K562 (cell line): ENCODE measurements around the gene COPA. TPM values are rescaled to one million over a fixed set of nuclear protein-coding genes. Genes with fewer than 3 reads are reported as not detected.

Experiments
- ATAC-seq: fragments of 200-7000 bp; cut with Tn5 transposase; 3 replicates; pipeline ENCODE4 v1.9.1; 2020; ENCODE audit warnings: moderate library complexity
- BruUV-seq: library from RNA; stranded (reverse); fragments of 400-500 nt; replicated peaks from 2 replicates; lab custom pipeline; 2021; lab: Mats Ljungman, UMichigan
- CTCF ChIA-PET: fragments of 300-600 bp; formaldehyde crosslinking; extraction: SDS; loops from one replicate; lab custom pipeline; 2021; ENCODE audit warnings: low intra/inter-chr PET ratio; lab: Yijun Ruan, JAX
- POLR2A ChIA-PET: fragments of 300-600, 350-650 bp; sonication (Branson Sonifier 250); formaldehyde crosslinking; extraction: SDS; loops from one replicate; lab custom pipeline; 2021; ENCODE audit warnings: antibody characterized with exemption, inconsistent platforms; lab: Yijun Ruan, JAX
- DNase-seq, 4 experiments: peaks; one replicate each; pipeline versions ENCODE4 v3.0.0 to v3.0.0-alpha.2; 2011 to 2018; ENCODE audit warnings: low spot score in 3 of 4, mixed read lengths in 3 of 4; ENCODE audit errors: extremely low read depth in 1 of 4
- FAIRE-seq: peaks from 2 replicates; lab custom pipeline; 2011; peaks lifted over from hg19 to GRCh38; lab: Jason Lieb, UNC
- H2AFZ ChIP-seq: 2 replicates; pipeline ENCODE4 v1.6.0; 2011; ENCODE audit warnings: low read depth, low read length, control low read depth, inconsistent platforms
- H3K27ac ChIP-seq: fragments of 200-600 bp; 3 replicates; pipeline ENCODE4 v1.8.0; 2011; ENCODE audit warnings: low read depth, mild to moderate bottlenecking, control low read depth, inconsistent platforms, low read length, moderate library complexity, mixed read lengths; ENCODE audit errors: extremely low read depth
- H3K27me3 ChIP-seq, 2 experiments: fragments of 300-600 bp in 1 of 2; 2 replicates in 1 of 2; 3 replicates in 1 of 2; pipeline versions ENCODE4 v1.6.0 to v1.8.0; 2011; ENCODE audit warnings: inconsistent platforms in 2 of 2, low read length in 2 of 2, mild to moderate bottlenecking in 1 of 2, mixed read lengths in 1 of 2, moderate library complexity in 1 of 2; ENCODE audit not compliant: control insufficient read depth in 2 of 2, insufficient read depth in 2 of 2
- H3K36me3 ChIP-seq: fragments of 300-600 bp; 3 replicates; pipeline ENCODE4 v1.8.0; 2011; ENCODE audit warnings: mild to moderate bottlenecking, low read length, inconsistent platforms; ENCODE audit not compliant: control insufficient read depth, insufficient read depth
- H3K4me1 ChIP-seq, 2 experiments: fragments of 200-600 bp in 1 of 2; replicated peaks in 1 of 2; 2 replicates in 1 of 2; 3 replicates in 1 of 2; pipeline versions ENCODE4 v1.5.1 to v1.8.0; 2011; ENCODE audit warnings: inconsistent platforms in 2 of 2, low read length in 2 of 2, mild to moderate bottlenecking in 1 of 2, mixed read lengths in 1 of 2, moderate library complexity in 1 of 2; ENCODE audit not compliant: control insufficient read depth in 2 of 2, insufficient read depth in 2 of 2
- H3K4me2 ChIP-seq: 2 replicates; pipeline ENCODE4 v1.6.1; 2011; ENCODE audit warnings: low read length, control low read depth, inconsistent platforms, mixed read lengths; ENCODE audit not compliant: insufficient read depth
- H3K4me3 ChIP-seq: fragments of 200-600 bp; sonication (generic), shearing (Covaris generic); 2 replicates; pipeline ENCODE4 v1.5.1; 2016; ENCODE audit warnings: control low read depth, inconsistent platforms
- H3K79me2 ChIP-seq: fragments of 200-600 bp; 3 replicates; pipeline ENCODE4 v1.8.0; 2011; ENCODE audit warnings: low read length, inconsistent platforms; ENCODE audit not compliant: control insufficient read depth, insufficient read depth
- H3K9ac ChIP-seq, 2 experiments: 2 replicates each; pipeline versions ENCODE4 v1.6.0 to v1.6.1; 2011; ENCODE audit warnings: low read depth in 2 of 2, low read length in 2 of 2, control low read depth in 1 of 2, inconsistent platforms in 1 of 2, mild to moderate bottlenecking in 1 of 2, mixed read lengths in 1 of 2; ENCODE audit not compliant: insufficient read depth in 1 of 2
- H3K9me1 ChIP-seq: one replicate; pipeline ENCODE4 v1.6.0; 2011; ENCODE audit warnings: inconsistent platforms, mild to moderate bottlenecking, low read length, moderate library complexity; ENCODE audit not compliant: control insufficient read depth, insufficient read depth
- H3K9me3 ChIP-seq: replicated peaks from 2 replicates; pipeline ENCODE4 v1.5.1; 2011; ENCODE audit warnings: low read depth, low read length, inconsistent platforms; ENCODE audit not compliant: control insufficient read depth, insufficient read depth
- H4K20me1 ChIP-seq: replicated peaks from 2 replicates; pipeline ENCODE4 v1.6.1; 2011; ENCODE audit warnings: low read length, inconsistent platforms, mixed read lengths; ENCODE audit not compliant: control insufficient read depth, insufficient read depth
- CBX8 ChIP-seq: fragments of 200-600 bp; sonication (generic); IDR thresholded peaks from 2 replicates; pipeline ENCODE4 v1.6.1; 2012; ENCODE audit warnings: borderline replicate concordance, mixed run types, low read depth, mild to moderate bottlenecking, moderate library complexity, mixed read lengths, low read length, control low read depth, inconsistent platforms; ENCODE audit not compliant: poor library complexity, severe bottlenecking; ENCODE audit errors: extremely low read depth
- CREM ChIP-seq: IDR thresholded peaks from 2 replicates; pipeline ENCODE4 v1.6.1; 2014; ENCODE audit warnings: antibody characterized with exemption, low read depth
- ERF ChIP-seq: fragments of 450-650 bp; formaldehyde crosslinking; IDR thresholded peaks from 2 replicates; pipeline ENCODE4 v1.4.0; 2020; ENCODE audit warnings: mild to moderate bottlenecking, mixed read lengths
- FOXA1 ChIP-seq: fragments of 450-650 bp; IDR thresholded peaks from 2 replicates; pipeline ENCODE4 v1.6.1; 2016; ENCODE audit warnings: mild to moderate bottlenecking, borderline replicate concordance
- MEF2A ChIP-seq: IDR thresholded peaks from 2 replicates; pipeline ENCODE4 v1.6.1; 2011; ENCODE audit warnings: low read depth, mild to moderate bottlenecking, low read length, moderate library complexity; ENCODE audit not compliant: control insufficient read depth
- NFXL1 ChIP-seq: fragments of 450-650 bp; formaldehyde crosslinking; IDR thresholded peaks from 2 replicates; pipeline ENCODE4 v1.4.0; 2021; ENCODE audit warnings: mild to moderate bottlenecking
- PHF20 ChIP-seq: fragments of 450-650 bp; IDR thresholded peaks from 2 replicates; pipeline ENCODE4 v1.6.1; 2018; ENCODE audit not compliant: partially characterized antibody
- RAD51 ChIP-seq: fragments of 450-650 bp; IDR thresholded peaks from 2 replicates; pipeline ENCODE4 v1.7.1; 2016; ENCODE audit warnings: low read depth, mild to moderate bottlenecking, borderline replicate concordance
- RBM15 ChIP-seq: fragments of 200-400 bp; formaldehyde crosslinking; IDR thresholded peaks from 2 replicates; pipeline ENCODE4 v1.6.1; 2018; ENCODE audit warnings: mild to moderate bottlenecking, low read length, moderate library complexity; ENCODE audit not compliant: insufficient read depth
- RCOR1 ChIP-seq, 2 experiments: IDR thresholded peaks; 2 replicates each; pipeline ENCODE4 v1.6.1; 2012; ENCODE audit warnings: low read depth in 2 of 2, low read length in 2 of 2, borderline replicate concordance in 1 of 2, improper control_type of control experiment in 1 of 2
- SP2 ChIP-seq: IDR thresholded peaks from 2 replicates; pipeline ENCODE4 v1.6.1; 2011; ENCODE audit warnings: mild to moderate bottlenecking, low read depth, low read length, moderate library complexity; ENCODE audit not compliant: poor library complexity, severe bottlenecking; ENCODE audit errors: extremely low read depth
- SPI1 ChIP-seq: IDR thresholded peaks from 2 replicates; pipeline ENCODE4 v1.6.1; 2011; ENCODE audit warnings: low read depth, low read length, control low read depth, borderline replicate concordance
- TBL1XR1 ChIP-seq, 2 experiments: IDR thresholded peaks; 2 replicates each; pipeline ENCODE4 v1.6.1; 2012; ENCODE audit warnings: improper control_type of control experiment in 2 of 2, low read length in 2 of 2, mild to moderate bottlenecking in 1 of 2
- WHSC1 ChIP-seq: IDR thresholded peaks from one replicate; pipeline ENCODE4 v1.6.1; 2012; ENCODE audit warnings: low read length, control low read depth, inconsistent platforms
- ZNF146 ChIP-seq: IDR thresholded peaks from one replicate; pipeline ENCODE4 v1.6.1; 2018; ENCODE audit warnings: missing compliant biosample characterization; ENCODE audit not compliant: unreplicated experiment
- ZNF232 ChIP-seq: sonication (generic); formaldehyde crosslinking; IDR thresholded peaks from 2 replicates; pipeline ENCODE4 v1.8.0; 2022; ENCODE audit warnings: mild to moderate bottlenecking, missing genetic modification reagents
- ZNF696 ChIP-seq: fragments of 250-450 bp; sonication (Bioruptor Pico); conservative IDR thresholded peaks from 2 replicates; pipeline ENCODE4 v1.4.0; 2020; ENCODE audit warnings: mild to moderate bottlenecking, moderate library complexity
- ZNF780A ChIP-seq: fragments of 250-450 bp; sonication (Bioruptor Pico); IDR thresholded peaks from 2 replicates; pipeline ENCODE4 v1.5.0; 2021; ENCODE audit warnings: mild to moderate bottlenecking
- in situ Hi-C: fragments of 300-500 bp; cut with MboI; formaldehyde crosslinking; loops from 4 replicates; pipeline ENCODE4 v1.15.0; 2018; ENCODE audit warnings: inconsistent platforms, mixed read lengths
- intact Hi-C: fragments of 100-400 bp; cut with micrococcal nuclease; formaldehyde crosslinking; loops from 2 replicates; pipeline ENCODE4 v1.14.2; 2022
- polyA plus RNA-seq, 8 experiments: library from polyadenylated mRNA; depleted of rRNA in 4 of 8; stranded (reverse) in 5 of 8; unstranded in 3 of 8; fragments of >200 nt; fragmentation: Nextera tagmentation in 2 of 8; fragmentation: Illumina TruSeq in 1 of 8; extraction: Ambion mirVana in 2 of 8; extraction: Trizol in 1 of 8; gene quantifications; 2 replicates each; pipeline versions ENCODE4 v1.2.1 to v1.2.3, GENCODE V29; 2011 to 2014; ENCODE audit warnings: inconsistent platforms in 1 of 8, missing spikeins in 1 of 8
- total RNA-seq, 7 experiments: library from RNA; depleted of rRNA in 6 of 7; stranded (reverse); fragments of >200 nt in 6 of 7; fragmentation: Illumina TruSeq in 2 of 7; extraction: Trizol in 2 of 7; gene quantifications; 2 replicates each; pipeline versions ENCODE4 v1.2.1 to v1.2.3, GENCODE V29; 2011 to 2021; ENCODE audit warnings: low replicate concordance in 1 of 7
- TF ChIP-seq, protein P1 (sequence below): IDR thresholded peaks from 2 replicates; pipeline ENCODE4 v1.6.1; 2014; ENCODE audit warnings: antibody characterized with exemption
- TF ChIP-seq, protein P2 (sequence below): fragments of 450-650 bp; formaldehyde crosslinking; IDR thresholded peaks from 2 replicates; pipeline ENCODE4 v1.4.0; 2020; ENCODE audit warnings: mild to moderate bottlenecking, moderate library complexity

The COPA gene
- total and polyA plus RNA-seq, 9 of the 15 experiments (the other 6 are each of a cell fraction or from before 2014, with no cell fraction given), result 49.8 to 222 (median 110) TPM

DNA sequence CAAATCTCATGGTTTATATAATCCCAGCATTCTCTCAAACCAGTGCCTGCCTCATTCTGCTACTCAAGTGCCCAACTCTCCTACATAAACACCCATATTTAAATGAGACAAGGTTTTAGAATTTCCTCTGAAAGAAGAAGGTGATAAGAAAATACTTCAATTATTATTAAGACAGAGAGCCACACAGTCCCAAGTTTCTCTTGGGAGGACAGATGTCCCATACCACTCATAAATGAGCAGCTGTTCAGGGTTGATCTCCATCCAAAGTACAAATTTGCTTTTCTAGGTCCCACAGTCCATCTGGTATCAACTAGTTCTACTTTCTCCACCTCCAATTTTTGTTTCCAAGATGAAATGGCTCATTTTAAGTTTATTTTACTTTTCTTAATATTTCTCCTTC lies 92.0 kb downstream of the COPA start:
- H3K4me1 ChIP-seq, result no peaks in the 10 kb centered on the region
- H3K27me3 ChIP-seq, result no peaks in the 10 kb centered on the region
- no peaks in the 10 kb centered on the region for H3K9me1 ChIP-seq
- H3K79me2 ChIP-seq, result peaks cover 51% of the 10 kb centered on the region
- H4K20me1 ChIP-seq, result no peaks in the 10 kb centered on the region
- no TSS peak for BruUV-seq
- H3K9ac ChIP-seq, result no peak overlapping the region
- H3K27ac ChIP-seq, result no peak overlapping the region
- H2AFZ ChIP-seq, result no peak overlapping the region
- H3K4me3 ChIP-seq, result no peak overlapping the region
- no peak overlapping the region for H3K4me2 ChIP-seq
- CTCF ChIA-PET, result interaction anchor here (2.1 kb wide), 1 partner anchor 151 kb away, joined by 11 read pairs; the partner anchor contains the start of gene IGSF8
- TF ChIP-seq ERF (CRISPR knock-in tag) (no peak), ZNF232 (no peak), ZNF696 (CRISPR knock-in tag) (no peak), WHSC1 (no peak), PHF20 (no peak), ZNF780A (CRISPR knock-in tag) (no peak), SP2 (no peak), ZNF146 (CRISPR knock-in tag) (no peak), SPI1 (no peak), RAD51 (no peak), MEF2A (no peak), FOXA1 (no peak), NFXL1 (CRISPR knock-in tag) (no peak), RBM15 (no peak), RCOR1 (IDR thresholded peaks at IDR 0.05; ENCODE audit: borderline replicate concordance in 1 of 2, low read depth in 2 of 2, low read length in 2 of 2) (no peak), CREM (no peak), TBL1XR1 (IDR thresholded peaks at IDR 0.05; ENCODE audit: low read length in 2 of 2) (no peak), CBX8 (no peak)
- TF ChIP-seq, protein P1, sequence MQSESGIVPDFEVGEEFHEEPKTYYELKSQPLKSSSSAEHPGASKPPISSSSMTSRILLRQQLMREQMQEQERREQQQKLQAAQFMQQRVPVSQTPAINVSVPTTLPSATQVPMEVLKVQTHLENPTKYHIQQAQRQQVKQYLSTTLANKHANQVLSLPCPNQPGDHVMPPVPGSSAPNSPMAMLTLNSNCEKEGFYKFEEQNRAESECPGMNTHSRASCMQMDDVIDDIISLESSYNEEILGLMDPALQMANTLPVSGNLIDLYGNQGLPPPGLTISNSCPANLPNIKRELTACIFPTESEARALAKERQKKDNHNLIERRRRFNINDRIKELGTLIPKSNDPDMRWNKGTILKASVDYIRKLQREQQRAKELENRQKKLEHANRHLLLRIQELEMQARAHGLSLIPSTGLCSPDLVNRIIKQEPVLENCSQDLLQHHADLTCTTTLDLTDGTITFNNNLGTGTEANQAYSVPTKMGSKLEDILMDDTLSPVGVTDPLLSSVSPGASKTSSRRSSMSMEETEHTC, result no peak
- TF ChIP-seq, protein P2, sequence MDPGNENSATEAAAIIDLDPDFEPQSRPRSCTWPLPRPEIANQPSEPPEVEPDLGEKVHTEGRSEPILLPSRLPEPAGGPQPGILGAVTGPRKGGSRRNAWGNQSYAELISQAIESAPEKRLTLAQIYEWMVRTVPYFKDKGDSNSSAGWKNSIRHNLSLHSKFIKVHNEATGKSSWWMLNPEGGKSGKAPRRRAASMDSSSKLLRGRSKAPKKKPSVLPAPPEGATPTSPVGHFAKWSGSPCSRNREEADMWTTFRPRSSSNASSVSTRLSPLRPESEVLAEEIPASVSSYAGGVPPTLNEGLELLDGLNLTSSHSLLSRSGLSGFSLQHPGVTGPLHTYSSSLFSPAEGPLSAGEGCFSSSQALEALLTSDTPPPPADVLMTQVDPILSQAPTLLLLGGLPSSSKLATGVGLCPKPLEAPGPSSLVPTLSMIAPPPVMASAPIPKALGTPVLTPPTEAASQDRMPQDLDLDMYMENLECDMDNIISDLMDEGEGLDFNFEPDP (CRISPR knock-in tag), result no peak
- FAIRE-seq, result no peak
- no peak for ATAC-seq
- intact Hi-C loops (no loop called here), in situ Hi-C loops (no loop called here)
- peaks cover 27% of the 10 kb centered on the region for H3K36me3 ChIP-seq
- POLR2A ChIA-PET, result interaction anchor here (0.5 to 4.3 kb wide), 6 partner anchors 10 to 115 kb away, joined by 3 to 31 read pairs (median 3); partner anchors contain the start of gene DCAF8
- DNase-seq, result no peak
- H3K9me3 ChIP-seq, result no peaks in the 10 kb centered on the region
